Measurements from ENCODE around the gene MAML2. TPM values are rescaled to one million over a fixed set of nuclear protein-coding genes. Genes with fewer than 3 reads are reported as not detected.

MAML2 gene
- total and polyA plus RNA-seq, 2 experiments from 2014 or later: 2.0 to 7.1 TPM

DNA sequence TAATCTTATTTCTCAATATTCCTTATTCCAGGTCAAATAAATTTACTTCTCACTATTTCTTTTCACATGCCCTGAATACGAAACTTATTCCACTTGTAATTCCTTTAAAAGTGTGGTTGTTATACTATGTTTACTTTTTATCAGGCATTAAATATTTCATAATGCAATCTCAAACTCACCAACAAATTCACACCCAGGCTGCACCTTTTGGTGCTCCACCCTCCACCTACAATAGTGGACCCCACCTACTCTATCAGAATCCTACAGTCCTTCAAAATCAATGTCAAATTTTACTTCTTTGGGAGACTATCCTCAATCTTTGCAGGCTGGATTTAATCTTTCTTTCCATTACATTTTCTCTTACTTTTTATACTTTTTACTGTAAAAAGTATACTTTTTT lies 353.2 kb downstream of the MAML2 start:
- ATAC-seq (no peak), DNase-seq (ENCODE audit: low spot score) (no peak)
- Histone ChIP-seq H3K79me2 (replicated peaks; ENCODE audit: insufficient read depth) (no peaks in the 10 kb centered on the region), H3K9me2 (ENCODE audit: insufficient read depth) (no peaks in the 10 kb centered on the region), H3K4me1 (ENCODE audit: insufficient read depth) (peaks cover 44% of the 10 kb centered on the region), H4K20me1 (replicated peaks; ENCODE audit: insufficient read depth) (no peaks in the 10 kb centered on the region), H3K27ac (ENCODE audit: low read depth) (no peak overlapping the region), H3K27me3 (ENCODE audit: insufficient read depth) (no peaks in the 10 kb centered on the region), H3K4me3 (no peak overlapping the region), H3K36me3 (ENCODE audit: insufficient read depth) (no peaks in the 10 kb centered on the region), H2AFZ (no peak overlapping the region), H3K4me2 (no peak overlapping the region), H3F3A (replicated peaks; ENCODE audit: low read depth) (no peaks in the 10 kb centered on the region)
- Mint-ChIP-seq H3K36me3 (ENCODE audit: low read depth) (no peaks in the 10 kb centered on the region), H3K27ac (no peak overlapping the region), H3K4me3 (no peak overlapping the region), H3K9me3 (no peaks in the 10 kb centered on the region), H3K4me1 (peaks cover 53% of the 10 kb centered on the region), H3K27me3 (ENCODE audit: insufficient read depth, low read depth, poor library complexity) (no peaks in the 10 kb centered on the region)
- TF ChIP-seq, protein P1, sequence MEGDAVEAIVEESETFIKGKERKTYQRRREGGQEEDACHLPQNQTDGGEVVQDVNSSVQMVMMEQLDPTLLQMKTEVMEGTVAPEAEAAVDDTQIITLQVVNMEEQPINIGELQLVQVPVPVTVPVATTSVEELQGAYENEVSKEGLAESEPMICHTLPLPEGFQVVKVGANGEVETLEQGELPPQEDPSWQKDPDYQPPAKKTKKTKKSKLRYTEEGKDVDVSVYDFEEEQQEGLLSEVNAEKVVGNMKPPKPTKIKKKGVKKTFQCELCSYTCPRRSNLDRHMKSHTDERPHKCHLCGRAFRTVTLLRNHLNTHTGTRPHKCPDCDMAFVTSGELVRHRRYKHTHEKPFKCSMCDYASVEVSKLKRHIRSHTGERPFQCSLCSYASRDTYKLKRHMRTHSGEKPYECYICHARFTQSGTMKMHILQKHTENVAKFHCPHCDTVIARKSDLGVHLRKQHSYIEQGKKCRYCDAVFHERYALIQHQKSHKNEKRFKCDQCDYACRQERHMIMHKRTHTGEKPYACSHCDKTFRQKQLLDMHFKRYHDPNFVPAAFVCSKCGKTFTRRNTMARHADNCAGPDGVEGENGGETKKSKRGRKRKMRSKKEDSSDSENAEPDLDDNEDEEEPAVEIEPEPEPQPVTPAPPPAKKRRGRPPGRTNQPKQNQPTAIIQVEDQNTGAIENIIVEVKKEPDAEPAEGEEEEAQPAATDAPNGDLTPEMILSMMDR (conservative IDR thresholded peaks at IDR 0.05; ENCODE audit: low read depth in 2 of 2): no peak
- TF ChIP-seq NANOG (IDR thresholded peaks at IDR 0.05; ENCODE audit: borderline replicate concordance) (no peak), ZNF331 (CRISPR knock-in tag; IDR thresholded peaks at IDR 0.05; ENCODE audit: low read depth) (no peak)
- TF ChIP-seq, protein P2, sequence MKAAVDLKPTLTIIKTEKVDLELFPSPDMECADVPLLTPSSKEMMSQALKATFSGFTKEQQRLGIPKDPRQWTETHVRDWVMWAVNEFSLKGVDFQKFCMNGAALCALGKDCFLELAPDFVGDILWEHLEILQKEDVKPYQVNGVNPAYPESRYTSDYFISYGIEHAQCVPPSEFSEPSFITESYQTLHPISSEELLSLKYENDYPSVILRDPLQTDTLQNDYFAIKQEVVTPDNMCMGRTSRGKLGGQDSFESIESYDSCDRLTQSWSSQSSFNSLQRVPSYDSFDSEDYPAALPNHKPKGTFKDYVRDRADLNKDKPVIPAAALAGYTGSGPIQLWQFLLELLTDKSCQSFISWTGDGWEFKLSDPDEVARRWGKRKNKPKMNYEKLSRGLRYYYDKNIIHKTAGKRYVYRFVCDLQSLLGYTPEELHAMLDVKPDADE (IDR thresholded peaks at IDR 0.05): no peak

DNA sequence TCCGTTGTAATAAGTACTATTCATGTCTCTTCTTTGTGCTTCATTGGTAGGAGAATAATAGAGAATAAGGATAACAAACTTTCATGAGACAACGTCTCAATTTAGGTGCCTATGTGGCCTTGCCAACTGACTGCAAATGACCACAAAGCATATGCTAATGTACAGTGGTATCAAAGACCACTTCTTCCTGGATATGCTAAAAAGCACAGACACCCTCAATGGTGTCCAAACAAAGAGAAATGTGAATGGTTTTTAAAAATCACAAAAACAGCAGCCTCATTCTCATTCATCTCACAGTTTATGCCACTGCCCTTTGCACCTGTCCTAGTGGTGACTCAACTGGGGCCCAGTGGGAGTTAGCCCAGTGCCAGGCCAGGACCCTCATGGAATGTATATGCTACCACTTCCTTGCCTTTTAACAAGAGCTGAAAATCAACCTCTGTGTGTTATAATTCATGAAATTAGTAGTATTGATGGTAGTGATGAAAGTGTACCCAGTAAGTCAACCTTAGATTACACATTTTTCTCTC lies 353.9 kb downstream of the MAML2 start:
- no peaks in the 10 kb centered on the region for H3F3A ChIP-seq (replicated peaks; ENCODE audit: low read depth)
- no peaks in the 10 kb centered on the region for H3K79me2 ChIP-seq (replicated peaks; ENCODE audit: insufficient read depth)
- Mint-ChIP-seq H3K36me3 (ENCODE audit: low read depth) (no peaks in the 10 kb centered on the region), H3K27ac (no peak overlapping the region), H3K27me3 (ENCODE audit: insufficient read depth, low read depth, poor library complexity) (no peaks in the 10 kb centered on the region), H3K4me1 (peaks cover 50% of the 10 kb centered on the region), H3K9me3 (no peaks in the 10 kb centered on the region), H3K4me3 (no peak overlapping the region)
- H4K20me1 ChIP-seq (replicated peaks; ENCODE audit: insufficient read depth): no peaks in the 10 kb centered on the region
- H3K27ac ChIP-seq (ENCODE audit: low read depth): no peak overlapping the region
- no peaks in the 10 kb centered on the region for H3K27me3 ChIP-seq (ENCODE audit: insufficient read depth)
- DNase-seq (ENCODE audit: low spot score): no peak
- peak overlapping the region; percentile 40 for H3K4me2 ChIP-seq
- no peaks in the 10 kb centered on the region for H3K9me2 ChIP-seq (ENCODE audit: insufficient read depth)
- H3K4me3 ChIP-seq: no peak overlapping the region
- no peaks in the 10 kb centered on the region for H3K36me3 ChIP-seq (ENCODE audit: insufficient read depth)
- H2AFZ ChIP-seq: no peak overlapping the region
- ATAC-seq: no peak
- H3K4me1 ChIP-seq (ENCODE audit: insufficient read depth): peaks cover 37% of the 10 kb centered on the region
- TF ChIP-seq EZH2 (IDR thresholded peaks at IDR 0.05; ENCODE audit: low read depth, unreplicated experiment): no peak
- TF ChIP-seq, protein P1 (conservative IDR thresholded peaks at IDR 0.05; ENCODE audit: low read depth in 2 of 2): no peak
- TF ChIP-seq, protein P2 (IDR thresholded peaks at IDR 0.05): no peak
- TF ChIP-seq, protein P3, sequence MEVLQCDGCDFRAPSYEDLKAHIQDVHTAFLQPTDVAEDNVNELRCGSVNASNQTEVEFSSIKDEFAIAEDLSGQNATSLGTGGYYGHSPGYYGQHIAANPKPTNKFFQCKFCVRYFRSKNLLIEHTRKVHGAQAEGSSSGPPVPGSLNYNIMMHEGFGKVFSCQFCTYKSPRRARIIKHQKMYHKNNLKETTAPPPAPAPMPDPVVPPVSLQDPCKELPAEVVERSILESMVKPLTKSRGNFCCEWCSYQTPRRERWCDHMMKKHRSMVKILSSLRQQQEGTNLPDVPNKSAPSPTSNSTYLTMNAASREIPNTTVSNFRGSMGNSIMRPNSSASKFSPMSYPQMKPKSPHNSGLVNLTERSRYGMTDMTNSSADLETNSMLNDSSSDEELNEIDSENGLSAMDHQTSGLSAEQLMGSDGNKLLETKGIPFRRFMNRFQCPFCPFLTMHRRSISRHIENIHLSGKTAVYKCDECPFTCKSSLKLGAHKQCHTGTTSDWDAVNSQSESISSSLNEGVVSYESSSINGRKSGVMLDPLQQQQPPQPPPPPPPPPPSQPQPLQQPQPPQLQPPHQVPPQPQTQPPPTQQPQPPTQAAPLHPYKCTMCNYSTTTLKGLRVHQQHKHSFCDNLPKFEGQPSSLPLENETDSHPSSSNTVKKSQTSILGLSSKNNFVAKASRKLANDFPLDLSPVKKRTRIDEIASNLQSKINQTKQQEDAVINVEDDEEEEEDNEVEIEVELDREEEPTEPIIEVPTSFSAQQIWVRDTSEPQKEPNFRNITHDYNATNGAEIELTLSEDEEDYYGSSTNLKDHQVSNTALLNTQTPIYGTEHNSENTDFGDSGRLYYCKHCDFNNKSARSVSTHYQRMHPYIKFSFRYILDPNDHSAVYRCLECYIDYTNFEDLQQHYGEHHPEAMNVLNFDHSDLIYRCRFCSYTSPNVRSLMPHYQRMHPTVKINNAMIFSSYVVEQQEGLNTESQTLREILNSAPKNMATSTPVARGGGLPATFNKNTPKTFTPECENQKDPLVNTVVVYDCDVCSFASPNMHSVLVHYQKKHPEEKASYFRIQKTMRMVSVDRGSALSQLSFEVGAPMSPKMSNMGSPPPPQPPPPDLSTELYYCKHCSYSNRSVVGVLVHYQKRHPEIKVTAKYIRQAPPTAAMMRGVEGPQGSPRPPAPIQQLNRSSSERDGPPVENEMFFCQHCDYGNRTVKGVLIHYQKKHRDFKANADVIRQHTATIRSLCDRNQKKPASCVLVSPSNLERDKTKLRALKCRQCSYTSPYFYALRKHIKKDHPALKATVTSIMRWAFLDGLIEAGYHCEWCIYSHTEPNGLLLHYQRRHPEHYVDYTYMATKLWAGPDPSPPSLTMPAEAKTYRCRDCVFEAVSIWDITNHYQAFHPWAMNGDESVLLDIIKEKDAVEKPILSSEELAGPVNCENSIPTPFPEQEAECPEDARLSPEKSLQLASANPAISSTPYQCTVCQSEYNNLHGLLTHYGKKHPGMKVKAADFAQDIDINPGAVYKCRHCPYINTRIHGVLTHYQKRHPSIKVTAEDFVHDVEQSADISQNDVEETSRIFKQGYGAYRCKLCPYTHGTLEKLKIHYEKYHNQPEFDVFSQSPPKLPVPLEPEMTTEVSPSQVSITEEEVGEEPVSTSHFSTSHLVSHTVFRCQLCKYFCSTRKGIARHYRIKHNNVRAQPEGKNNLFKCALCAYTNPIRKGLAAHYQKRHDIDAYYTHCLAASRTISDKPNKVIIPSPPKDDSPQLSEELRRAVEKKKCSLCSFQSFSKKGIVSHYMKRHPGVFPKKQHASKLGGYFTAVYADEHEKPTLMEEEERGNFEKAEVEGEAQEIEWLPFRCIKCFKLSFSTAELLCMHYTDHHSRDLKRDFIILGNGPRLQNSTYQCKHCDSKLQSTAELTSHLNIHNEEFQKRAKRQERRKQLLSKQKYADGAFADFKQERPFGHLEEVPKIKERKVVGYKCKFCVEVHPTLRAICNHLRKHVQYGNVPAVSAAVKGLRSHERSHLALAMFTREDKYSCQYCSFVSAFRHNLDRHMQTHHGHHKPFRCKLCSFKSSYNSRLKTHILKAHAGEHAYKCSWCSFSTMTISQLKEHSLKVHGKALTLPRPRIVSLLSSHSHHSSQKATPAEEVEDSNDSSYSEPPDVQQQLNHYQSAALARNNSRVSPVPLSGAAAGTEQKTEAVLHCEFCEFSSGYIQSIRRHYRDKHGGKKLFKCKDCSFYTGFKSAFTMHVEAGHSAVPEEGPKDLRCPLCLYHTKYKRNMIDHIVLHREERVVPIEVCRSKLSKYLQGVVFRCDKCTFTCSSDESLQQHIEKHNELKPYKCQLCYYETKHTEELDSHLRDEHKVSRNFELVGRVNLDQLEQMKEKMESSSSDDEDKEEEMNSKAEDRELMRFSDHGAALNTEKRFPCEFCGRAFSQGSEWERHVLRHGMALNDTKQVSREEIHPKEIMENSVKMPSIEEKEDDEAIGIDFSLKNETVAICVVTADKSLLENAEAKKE (CRISPR knock-in tag; IDR thresholded peaks at IDR 0.05): no peak

Measured in GM23338 (cell line).